GM12878 (cell line): ENCODE data around the gene RBM6. TPM values are rescaled to one million over a fixed set of nuclear protein-coding genes. Genes with fewer than 3 reads are reported as not detected.

Experiments used
- ATAC-seq: fragments of 200-7000 bp; cut with Tn5 transposase; 3 replicates; pipeline ENCODE4 v1.9.1; 2020; ENCODE audit warnings: mild to moderate bottlenecking, moderate library complexity
- BruUV-seq: library from RNA; stranded (reverse); fragments of 400-500 nt; replicated peaks from 2 replicates; lab custom pipeline; 2021; lab: Mats Ljungman, UMichigan
- CTCF ChIA-PET: fragments of 300-600 bp; sonication (Branson Sonifier 250); formaldehyde crosslinking; extraction: SDS; loops from one replicate; lab custom pipeline; 2021; ENCODE audit warnings: inconsistent platforms; lab: Yijun Ruan, JAX
- POLR2A ChIA-PET: fragments of 350-600 bp; formaldehyde crosslinking; extraction: SDS; loops from one replicate; lab custom pipeline; 2021; ENCODE audit warnings: inconsistent platforms; lab: Charles Lee
- RAD21 ChIA-PET: fragments of 300-600 bp; sonication (Branson Sonifier 250); formaldehyde crosslinking; loops from one replicate; lab custom pipeline; 2023; ENCODE audit warnings: antibody characterized with exemption; ENCODE audit not compliant: unreplicated experiment; lab: Charles Lee
- SMC1A ChIA-PET: fragments of 300-600 bp; sonication (Branson Sonifier 250); formaldehyde crosslinking; loops from one replicate; lab custom pipeline; 2023; ENCODE audit not compliant: unreplicated experiment, uncharacterized antibody; lab: Charles Lee
- DNase-seq: peaks from one replicate; pipeline ENCODE4 v3.0.0-alpha.2; 2011; ENCODE audit warnings: low read depth, low spot score
- FAIRE-seq: peaks from 3 replicates; lab custom pipeline; 2011; peaks lifted over from hg19 to GRCh38; lab: Jason Lieb, UNC
- H2AFZ ChIP-seq: 2 replicates; pipeline ENCODE4 v1.6.0; 2011; ENCODE audit warnings: low read depth, low read length, control low read depth; ENCODE audit not compliant: control insufficient read depth
- H3K27ac ChIP-seq: 2 replicates; pipeline ENCODE4 v1.5.1; 2011; ENCODE audit warnings: control low read depth; ENCODE audit not compliant: control insufficient read depth, insufficient read depth
- H3K27me3 ChIP-seq, 2 experiments: replicated peaks in 1 of 2; 2 replicates each; pipeline versions ENCODE4 v1.6.0 to v1.6.1; 2011; ENCODE audit warnings: low read length in 1 of 2; ENCODE audit not compliant: control insufficient read depth in 2 of 2, insufficient read depth in 2 of 2
- H3K36me3 ChIP-seq, 2 experiments: 2 replicates each; pipeline ENCODE4 v1.5.1; 2011; ENCODE audit warnings: low read length in 1 of 2; ENCODE audit not compliant: control insufficient read depth in 2 of 2, insufficient read depth in 2 of 2
- H3K4me1 ChIP-seq: 2 replicates; pipeline ENCODE4 v1.6.1; 2011; ENCODE audit warnings: mild to moderate bottlenecking, low read length, moderate library complexity, mixed read lengths; ENCODE audit not compliant: control insufficient read depth, insufficient read depth
- H3K4me2 ChIP-seq: 2 replicates; pipeline ENCODE4 v1.6.0; 2011; ENCODE audit warnings: control low read depth; ENCODE audit not compliant: control insufficient read depth, insufficient read depth
- H3K4me3 ChIP-seq: fragments of 200-600 bp; sonication (generic); 2 replicates; pipeline ENCODE4 v1.5.1; 2016
- H3K79me2 ChIP-seq: 2 replicates; pipeline ENCODE4 v1.6.0; 2011; ENCODE audit warnings: low read length; ENCODE audit not compliant: control insufficient read depth, insufficient read depth
- H3K9ac ChIP-seq: 2 replicates; pipeline ENCODE4 v1.8.0; 2011; ENCODE audit warnings: low read length, control low read depth, mixed read lengths; ENCODE audit not compliant: control insufficient read depth, insufficient read depth
- H3K9me3 ChIP-seq: replicated peaks from 3 replicates; pipeline ENCODE4 v1.5.1; 2011; ENCODE audit warnings: mild to moderate bottlenecking, low read length; ENCODE audit not compliant: control insufficient read depth, insufficient read depth
- H4K20me1 ChIP-seq: 2 replicates; pipeline ENCODE4 v1.6.0; 2011; ENCODE audit not compliant: control insufficient read depth, insufficient read depth
- CTCF ChIP-seq, 3 experiments: IDR thresholded peaks in 2 of 3; conservative IDR thresholded peaks in 1 of 3; 2 replicates each; pipeline ENCODE4 v1.5.1; 2011; ENCODE audit warnings: low read depth in 3 of 3, low read length in 3 of 3, mild to moderate bottlenecking in 3 of 3, control low read depth in 2 of 3, moderate library complexity in 2 of 3, inconsistent platforms in 1 of 3, mixed read lengths in 1 of 3; ENCODE audit not compliant: control insufficient read depth in 2 of 3, insufficient read depth in 1 of 3; ENCODE audit errors: extremely low read depth in 1 of 3
- E4F1 ChIP-seq: fragments of 450-650 bp; IDR thresholded peaks from 2 replicates; pipeline ENCODE4 v1.6.1; 2018; ENCODE audit warnings: borderline replicate concordance, mild to moderate bottlenecking; ENCODE audit not compliant: partially characterized antibody
- MEF2A ChIP-seq: IDR thresholded peaks from 2 replicates; pipeline ENCODE4 v1.6.1; 2011; ENCODE audit warnings: low read depth, mild to moderate bottlenecking, low read length, moderate library complexity; ENCODE audit not compliant: insufficient read depth
- MTA2 ChIP-seq: fragments of 450-650 bp; IDR thresholded peaks from 2 replicates; pipeline ENCODE4 v1.6.1; 2016; ENCODE audit warnings: low read depth, mild to moderate bottlenecking, moderate library complexity
- NR2C2 ChIP-seq: IDR thresholded peaks from 2 replicates; pipeline ENCODE4 v1.6.1; 2011; ENCODE audit warnings: borderline replicate concordance, low read depth; ENCODE audit not compliant: control insufficient read depth, insufficient read length
- POLR2A ChIP-seq: IDR thresholded peaks from 2 replicates; pipeline ENCODE4 v1.6.1; 2011; ENCODE audit warnings: low read depth, mild to moderate bottlenecking, low read length
- POLR2AphosphoS2 ChIP-seq: IDR thresholded peaks from 2 replicates; pipeline ENCODE4 v1.6.1; 2011; ENCODE audit warnings: low read depth, mild to moderate bottlenecking, low read length, improper control_type of control experiment, moderate library complexity
- POLR2AphosphoS5 ChIP-seq: IDR thresholded peaks from 2 replicates; pipeline ENCODE4 v1.6.1; 2011; ENCODE audit warnings: mild to moderate bottlenecking, low read length, inconsistent platforms
- RUNX3 ChIP-seq: IDR thresholded peaks from 2 replicates; pipeline ENCODE4 v1.6.1; 2012; ENCODE audit warnings: low read length, inconsistent platforms
- ZNF687 ChIP-seq: fragments of 450-650 bp; IDR thresholded peaks from 2 replicates; pipeline ENCODE4 v1.6.1; 2017; ENCODE audit warnings: mild to moderate bottlenecking, moderate library complexity
- WGBS: methylation state at CpG from one replicate; pipeline ENCODE4 v1.1.6; 2016; ENCODE audit warnings: low lambda C conversion rate; ENCODE audit not compliant: insufficient replicate concordance, insufficient coverage; ENCODE audit errors: missing lambda C conversion rate; 5-methylcytosine and 5-hydroxymethylcytosine counted together
- in situ Hi-C: fragments of 300-500 bp; cut with MboI; formaldehyde crosslinking; loops from 9 replicates; pipeline ENCODE4 v1.14.3; 2018; ENCODE audit warnings: mixed read lengths
- intact Hi-C: fragments of 100-400 bp; cut with micrococcal nuclease; formaldehyde crosslinking; loops from one replicate; pipeline ENCODE4 v1.14.2; 2022; ENCODE audit not compliant: unreplicated experiment
- polyA plus RNA-seq, 11 experiments: library from polyadenylated mRNA; depleted of rRNA in 4 of 11; unstranded in 6 of 11; stranded (reverse) in 5 of 11; fragments of >200 nt; fragmentation: Nextera tagmentation in 4 of 11; fragmentation: Illumina TruSeq in 1 of 11; extraction: Ambion mirVana in 4 of 11; extraction: Trizol in 1 of 11; gene quantifications; 1 replicate in 1 of 11; 2 replicates in 10 of 11; pipeline versions ENCODE4 v1.2.1 to v1.2.3, GENCODE V29; 2011 to 2016; ENCODE audit warnings: inconsistent platforms in 2 of 11, missing spikeins in 2 of 11, low read depth in 1 of 11
- total RNA-seq, 4 experiments: library from RNA; depleted of rRNA in 3 of 4; stranded (reverse); fragments of >200 nt in 3 of 4; fragmentation: Illumina TruSeq in 1 of 4; extraction: Trizol in 1 of 4; gene quantifications; 2 replicates each; pipeline versions ENCODE4 v1.2.1 to v1.2.3, GENCODE V29; 2013 to 2021

The RBM6 gene
- total and polyA plus RNA-seq, 10 of the 15 experiments (the other 5 are each of a cell fraction or from before 2014, with no cell fraction given) = 45.3 to 103 (median 81.3) TPM

- RAD21 ChIA-PET = interaction anchor here (1.4 to 1.7 kb wide), 2 partner anchors 71 to 105 kb away, joined by 3 to 5 read pairs; partner anchors contain the start of gene GNAT1
- no peak overlapping the region for H3K27ac ChIP-seq
- no peaks in the 10 kb centered on the region for H3K27me3 ChIP-seq
- no peak overlapping the region for H3K9ac ChIP-seq
- FAIRE-seq (no peak), ATAC-seq (no peak), DNase-seq (no peak)
- in situ Hi-C loops = loop anchor here (5.0 kb wide), 1 partner anchor 152 kb away; no protein-coding TSS in a partner anchor
- no peak overlapping the region for H3K4me2 ChIP-seq
- intact Hi-C loops = loop anchor here (1.0 kb wide), 3 partner anchors 69 to 153 kb away; no protein-coding TSS in a partner anchor
- H3K4me3 ChIP-seq = no peak overlapping the region
- SMC1A ChIA-PET = interaction anchor here (1.0 to 1.5 kb wide), 2 partner anchors 32 to 131 kb away, joined by 3 to 4 read pairs; partner anchors contain the start of gene RBM5
- H3K9me3 ChIP-seq = no peaks in the 10 kb centered on the region
- H3K36me3 ChIP-seq = peaks cover 26 to 35% of the 10 kb centered on the region in 2 experiments
- POLR2A ChIA-PET = interaction anchor here (1.1 to 1.3 kb wide), 2 partner anchors 107 to 115 kb away, joined by 3 to 4 read pairs; partner anchors contain the start of gene GNAI2
- WGBS = 75% methylated on average over 10 of the region's 10 CpGs
- no peaks in the 10 kb centered on the region for H3K79me2 ChIP-seq
- BruUV-seq = no TSS peak
- peaks cover 4% of the 10 kb centered on the region; the same call in 1 of the 2 replicates for H4K20me1 ChIP-seq
- H3K4me1 ChIP-seq = no peaks in the 10 kb centered on the region; the same call in 1 of the 2 replicates
- CTCF ChIA-PET = interaction anchor here (0.6 to 3.8 kb wide), 19 partner anchors 8 to 159 kb away, joined by 3 to 20 read pairs (median 5); partner anchors contain the start of genes GNAT1 and RBM5
- TF ChIP-seq RUNX3 (no peak), NR2C2 (no peak), POLR2AphosphoS5 (peak; percentile 67; the same call in 1 of the 2 replicates), MEF2A (no peak), POLR2A (peak; percentile 34; the same call in 1 of the 2 replicates), MTA2 (no peak), POLR2AphosphoS2 (0 out of 2 replicates have a peak, but pooled peaks have one; percentile 5), ZNF687 (no peak), E4F1 (no peak), CTCF (IDR thresholded peaks at IDR 0.05 in 2 of 3, conservative IDR thresholded peaks at IDR 0.05 in 1 of 3; ENCODE audit: control insufficient read depth in 2 of 3, extremely low read depth in 1 of 3, insufficient read depth in 1 of 3, low read depth in 3 of 3, low read length in 3 of 3) (no peak)
- TF ChIP-seq, all 136 proteins: peak for 3
- H2AFZ ChIP-seq = no peak overlapping the region
Measured at GRCh38 chr3:50120364-50121071, 180.6 kb downstream of the RBM6 start.
